ENCODE data around the gene SOAT2. TPM values are rescaled to one million over a fixed set of nuclear protein-coding genes. Genes with fewer than 3 reads are reported as not detected.

SOAT2 gene
- not detected in 2 replicates for total RNA-seq

DNA sequence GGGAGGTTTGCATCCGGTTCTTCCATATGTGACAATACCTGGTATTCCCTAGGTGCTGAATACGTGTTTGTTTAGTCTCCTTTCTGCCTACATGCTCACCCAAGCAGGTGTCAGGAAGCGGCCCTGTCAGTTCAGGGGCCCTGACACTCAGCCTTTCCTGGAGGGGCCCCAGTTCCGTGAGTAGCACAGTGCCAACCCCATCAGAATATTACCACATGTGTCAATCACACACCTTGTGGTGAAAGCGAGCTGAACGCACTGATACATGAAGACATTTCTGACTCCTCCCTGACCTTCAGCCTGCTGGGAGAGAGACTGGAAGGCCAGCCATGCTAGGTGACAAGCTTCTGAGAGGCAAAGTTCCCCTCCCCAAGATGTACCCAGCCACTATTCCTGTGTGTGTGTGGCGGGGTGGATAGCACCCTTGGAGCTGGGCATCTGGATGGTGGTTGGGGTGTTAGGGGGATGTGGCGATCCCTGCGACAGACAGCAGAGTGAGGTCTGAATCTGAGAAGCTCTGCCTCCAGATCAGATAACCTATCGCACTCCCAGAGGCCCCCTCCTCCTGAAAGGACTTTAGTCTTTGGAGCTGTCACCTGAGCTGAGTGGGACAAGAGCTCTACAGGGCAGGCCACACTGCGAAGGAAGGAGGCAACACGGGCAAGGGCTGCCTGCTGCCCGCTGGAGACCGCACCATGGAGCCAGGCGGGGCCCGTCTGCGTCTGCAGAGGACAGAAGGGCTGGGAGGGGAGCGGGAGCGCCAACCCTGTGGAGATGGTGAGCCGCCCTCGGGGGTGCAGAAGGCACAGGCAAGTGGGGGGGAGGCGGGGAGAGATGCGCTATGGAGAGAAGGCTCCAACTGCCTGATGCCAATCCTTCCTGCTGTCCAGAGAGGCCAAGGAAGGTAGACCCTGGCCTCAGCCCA is at the start of gene SOAT2:
Gene SOAT2, plus strand, starts transcription at position 604 of the 925 bp plus-strand sequence. Its CDS starts 92 bp downstream, at position 696.
- intact Hi-C loops (cut with micrococcal nuclease), result no loop called here
- Mint-ChIP-seq H3K27me3 (ENCODE audit: low read depth) (no peaks in the 10 kb centered on the region), H3K27ac (peak within 1 kb of the TSS; percentile 50), H3K4me1 (ENCODE audit: low read depth) (peaks cover 36% of the 10 kb centered on the region), H3K36me3 (ENCODE audit: low read depth) (no peaks in the 10 kb centered on the region), H3K9me3 (no peaks in the 10 kb centered on the region), H3K4me3 (ENCODE audit: low read depth) (no peak within 1 kb of the TSS)
- DNase-seq (ENCODE audit: low spot score), result no peak

DNA sequence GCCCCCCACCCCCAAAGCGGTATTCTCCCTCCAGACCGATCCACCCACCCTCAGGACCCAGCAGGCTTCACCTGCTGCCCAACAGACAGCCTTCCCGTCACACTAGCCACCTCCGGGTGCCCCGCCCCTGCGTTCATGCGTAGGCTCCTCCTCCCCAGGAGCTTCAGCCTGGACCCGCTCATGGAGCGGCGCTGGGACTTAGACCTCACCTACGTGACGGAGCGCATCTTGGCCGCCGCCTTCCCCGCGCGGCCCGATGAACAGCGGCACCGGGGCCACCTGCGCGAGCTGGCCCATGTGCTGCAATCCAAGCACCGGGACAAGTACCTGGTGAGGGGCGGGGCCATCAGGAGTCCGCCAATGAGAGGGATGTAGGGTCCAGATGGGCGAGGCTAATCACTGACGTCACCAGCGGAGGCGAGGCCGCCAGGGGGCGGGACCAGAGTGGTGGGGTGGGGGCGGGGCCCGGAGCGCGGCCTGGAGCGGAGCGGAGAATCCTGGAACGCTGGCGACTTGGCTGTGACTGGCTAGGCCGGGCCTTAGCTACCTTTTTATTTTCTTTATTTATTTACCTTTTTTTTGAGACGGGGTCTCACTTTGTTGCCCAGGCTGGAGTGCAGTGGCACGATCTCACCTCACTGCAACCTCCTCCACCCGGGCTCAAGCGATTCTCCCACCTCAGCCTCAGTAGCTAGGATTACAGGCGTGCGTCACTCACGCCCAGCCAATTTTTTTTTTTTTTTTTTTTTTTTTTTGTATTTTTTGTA is 49.0 kb upstream of the SOAT2 start:
- intact Hi-C loops (cut with micrococcal nuclease), result loop anchor here (1.0 kb wide), 2 partner anchors 25 to 48 kb away; partner anchors contain the start of genes EIF4B and SPRYD3
- peak overlapping the region; percentile 97 for H3K4me3 Mint-ChIP-seq (ENCODE audit: low read depth)
- DNase-seq (ENCODE audit: low spot score), result peak; percentile 88
- H3K4me1 Mint-ChIP-seq (ENCODE audit: low read depth), result peaks cover 9% of the 10 kb centered on the region
- peak overlapping the region; percentile 89 for H3K27ac Mint-ChIP-seq
- no peaks in the 10 kb centered on the region for H3K9me3 Mint-ChIP-seq
- H3K27me3 Mint-ChIP-seq (ENCODE audit: low read depth), result no peaks in the 10 kb centered on the region
- H3K36me3 Mint-ChIP-seq (ENCODE audit: low read depth), result no peaks in the 10 kb centered on the region

DNA sequence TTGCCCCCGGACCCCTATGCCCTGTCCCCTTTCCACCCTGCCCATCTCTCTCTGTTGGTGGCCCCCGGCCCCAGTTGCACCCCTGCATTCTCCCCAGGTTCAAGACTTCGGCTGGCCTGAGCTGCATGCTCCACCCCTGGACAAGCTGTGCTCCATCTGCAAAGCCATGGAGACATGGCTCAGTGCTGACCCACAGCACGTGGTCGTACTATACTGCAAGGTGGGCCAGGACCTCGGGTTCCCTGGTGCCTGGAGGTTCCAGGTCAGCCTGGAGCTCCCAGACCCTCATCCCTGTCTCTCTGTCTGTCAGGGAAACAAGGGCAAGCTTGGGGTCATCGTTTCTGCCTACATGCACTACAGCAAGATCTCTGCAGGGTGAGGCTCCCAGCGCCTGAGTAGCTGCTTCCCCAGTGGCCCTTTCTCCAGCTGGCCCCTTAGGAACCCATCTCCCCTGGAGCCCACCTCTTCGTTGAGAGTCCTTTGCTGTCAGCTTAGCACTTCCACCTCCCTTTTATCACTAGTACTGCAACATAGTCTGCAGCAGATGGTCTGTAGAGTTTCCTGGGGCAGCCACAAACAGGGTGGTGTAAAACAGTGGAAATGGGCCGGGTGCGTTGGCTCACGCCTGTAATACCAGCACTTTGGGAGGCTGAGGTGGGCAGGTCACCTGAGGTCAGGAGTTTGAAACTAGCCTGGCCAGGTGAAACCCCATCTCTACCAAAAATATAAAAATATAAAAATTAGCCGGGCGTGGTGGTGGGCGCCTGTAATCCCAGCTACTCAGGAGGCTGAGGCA is 47.6 kb upstream of the SOAT2 start:
- H3K27me3 Mint-ChIP-seq (ENCODE audit: low read depth), result no peaks in the 10 kb centered on the region
- no peak for DNase-seq (ENCODE audit: low spot score)
- intact Hi-C loops (cut with micrococcal nuclease), result no loop called here
- H3K9me3 Mint-ChIP-seq, result no peaks in the 10 kb centered on the region
- H3K27ac Mint-ChIP-seq, result no peak overlapping the region
- peak overlapping the region; percentile 3 for H3K4me3 Mint-ChIP-seq (ENCODE audit: low read depth)
- H3K4me1 Mint-ChIP-seq (ENCODE audit: low read depth), result peaks cover 6% of the 10 kb centered on the region
- no peaks in the 10 kb centered on the region for H3K36me3 Mint-ChIP-seq (ENCODE audit: low read depth)

GRCh38 chr12:53056296-53056695 is 47.0 kb upstream of the SOAT2 start:
- H3K4me1 Mint-ChIP-seq (ENCODE audit: low read depth), result peaks cover 6% of the 10 kb centered on the region
- H3K27me3 Mint-ChIP-seq (ENCODE audit: low read depth), result no peaks in the 10 kb centered on the region
- no peaks in the 10 kb centered on the region for H3K36me3 Mint-ChIP-seq (ENCODE audit: low read depth)
- no peaks in the 10 kb centered on the region for H3K9me3 Mint-ChIP-seq
- H3K27ac Mint-ChIP-seq, result no peak overlapping the region
- no peak overlapping the region for H3K4me3 Mint-ChIP-seq (ENCODE audit: low read depth)
- no peak for DNase-seq (ENCODE audit: low spot score)
- intact Hi-C loops (cut with micrococcal nuclease), result no loop called here

- Mint-ChIP-seq H3K27me3 (ENCODE audit: low read depth) (no peaks in the 10 kb centered on the region), H3K4me1 (ENCODE audit: low read depth) (peaks cover 6% of the 10 kb centered on the region), H3K36me3 (ENCODE audit: low read depth) (no peaks in the 10 kb centered on the region), H3K27ac (no peak overlapping the region), H3K4me3 (ENCODE audit: low read depth) (no peak overlapping the region), H3K9me3 (no peaks in the 10 kb centered on the region)
- intact Hi-C loops (cut with micrococcal nuclease), result no loop called here
- DNase-seq (ENCODE audit: low spot score), result no peak
Observed at GRCh38 chr12:53056901-53057300, 46.4 kb upstream of the SOAT2 start.

GRCh38 chr12:53057816-53058500 is 45.3 kb upstream of the SOAT2 start:
- Mint-ChIP-seq H3K4me3 (ENCODE audit: low read depth) (no peak overlapping the region), H3K36me3 (ENCODE audit: low read depth) (no peaks in the 10 kb centered on the region), H3K4me1 (ENCODE audit: low read depth) (peaks cover 6% of the 10 kb centered on the region), H3K27me3 (ENCODE audit: low read depth) (no peaks in the 10 kb centered on the region), H3K27ac (no peak overlapping the region), H3K9me3 (no peaks in the 10 kb centered on the region)
- no peak for DNase-seq (ENCODE audit: low spot score)
- intact Hi-C loops (cut with micrococcal nuclease), result no loop called here

DNA sequence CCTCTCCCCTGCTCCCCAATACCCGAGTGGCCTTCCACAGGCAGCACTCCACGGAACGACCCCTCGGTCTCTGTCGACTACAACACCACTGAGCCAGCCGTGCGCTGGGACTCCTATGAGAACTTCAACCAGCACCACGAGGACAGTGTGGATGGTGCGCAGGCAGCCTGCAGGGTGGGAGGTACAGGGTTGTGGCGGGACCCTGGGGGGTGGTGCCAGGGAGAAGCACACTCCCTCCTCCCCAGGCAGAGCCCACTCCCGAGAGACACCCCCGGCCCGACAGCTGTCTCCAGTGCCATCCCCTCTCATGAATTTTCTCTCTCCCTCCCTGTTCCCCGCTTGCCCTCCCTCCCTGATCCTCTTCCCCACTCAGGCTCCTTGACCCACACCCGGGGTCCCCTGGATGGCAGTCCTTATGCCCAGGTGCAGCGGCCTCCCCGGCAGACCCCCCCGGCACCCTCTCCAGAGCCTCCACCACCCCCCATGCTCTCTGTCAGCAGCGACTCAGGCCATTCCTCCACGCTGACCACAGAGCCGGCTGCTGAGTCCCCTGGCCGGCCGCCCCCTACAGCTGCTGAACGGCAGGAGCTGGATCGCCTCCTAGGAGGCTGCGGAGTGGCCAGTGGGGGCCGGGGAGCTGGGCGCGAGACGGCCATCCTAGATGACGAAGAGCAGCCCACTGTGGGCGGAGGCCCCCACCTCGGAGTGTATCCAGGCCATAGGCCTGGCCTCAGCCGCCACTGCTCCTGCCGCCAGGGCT is 44.4 kb upstream of the SOAT2 start:
- Mint-ChIP-seq H3K4me3 (ENCODE audit: low read depth) (no peak overlapping the region), H3K4me1 (ENCODE audit: low read depth) (peaks cover 3% of the 10 kb centered on the region), H3K36me3 (ENCODE audit: low read depth) (peaks cover 3% of the 10 kb centered on the region), H3K27ac (no peak overlapping the region), H3K9me3 (no peaks in the 10 kb centered on the region), H3K27me3 (ENCODE audit: low read depth) (no peaks in the 10 kb centered on the region)
- intact Hi-C loops (cut with micrococcal nuclease), result no loop called here
- DNase-seq (ENCODE audit: low spot score), result no peak

- Mint-ChIP-seq H3K27me3 (ENCODE audit: low read depth) (no peaks in the 10 kb centered on the region), H3K36me3 (ENCODE audit: low read depth) (peaks cover 8% of the 10 kb centered on the region), H3K9me3 (no peaks in the 10 kb centered on the region), H3K4me1 (ENCODE audit: low read depth) (no peaks in the 10 kb centered on the region), H3K4me3 (ENCODE audit: low read depth) (no peak overlapping the region), H3K27ac (no peak overlapping the region)
- intact Hi-C loops (cut with micrococcal nuclease), result no loop called here
- no peak for DNase-seq (ENCODE audit: low spot score)
Observed at GRCh38 chr12:53059434-53060063, 43.7 kb upstream of the SOAT2 start.

GRCh38 chr12:53060064-53060720 is 43.1 kb upstream of the SOAT2 start:
- intact Hi-C loops (cut with micrococcal nuclease), result no loop called here
- no peak for DNase-seq (ENCODE audit: low spot score)
- Mint-ChIP-seq H3K9me3 (no peaks in the 10 kb centered on the region), H3K27ac (no peak overlapping the region), H3K4me3 (ENCODE audit: low read depth) (no peak overlapping the region), H3K27me3 (ENCODE audit: low read depth) (no peaks in the 10 kb centered on the region), H3K36me3 (ENCODE audit: low read depth) (peaks cover 14% of the 10 kb centered on the region), H3K4me1 (ENCODE audit: low read depth) (no peaks in the 10 kb centered on the region)

GRCh38 chr12:53060721-53061276 is 42.5 kb upstream of the SOAT2 start:
- no peaks in the 10 kb centered on the region for H3K9me3 Mint-ChIP-seq
- H3K4me1 Mint-ChIP-seq (ENCODE audit: low read depth), result no peaks in the 10 kb centered on the region
- DNase-seq (ENCODE audit: low spot score), result no peak
- H3K36me3 Mint-ChIP-seq (ENCODE audit: low read depth), result peaks cover 17% of the 10 kb centered on the region
- no peak overlapping the region for H3K4me3 Mint-ChIP-seq (ENCODE audit: low read depth)
- intact Hi-C loops (cut with micrococcal nuclease), result no loop called here
- H3K27me3 Mint-ChIP-seq (ENCODE audit: low read depth), result no peaks in the 10 kb centered on the region
- no peak overlapping the region for H3K27ac Mint-ChIP-seq
